Measurements from ENCODE around the gene CACNA1C.
"Not testable (repeated sequence)": the region's sequence is repeated elsewhere in the genome, so short reads cannot be mapped to it uniquely, and the experiment has no call there.

The CACNA1C gene

GRCh38 chr12:2693244-2693860 is 640.6 kb downstream of the CACNA1C start:
- DNase-seq: no peak

GRCh38 chr12:2693980-2694610 is 641.3 kb downstream of the CACNA1C start:
- no peak for DNase-seq

- no peak for DNase-seq
Observed at GRCh38 chr12:2696136-2696535, 643.3 kb downstream of the CACNA1C start.

- DNase-seq: no peak
Observed at GRCh38 chr12:2697057-2697800, 644.4 kb downstream of the CACNA1C start.

- no peak for DNase-seq
Observed at GRCh38 chr12:2698566-2698965, 645.8 kb downstream of the CACNA1C start.

- DNase-seq: no peak
Observed at GRCh38 chr12:2710701-2711100, 657.9 kb downstream of the CACNA1C start.

- DNase-seq: no peak
Observed at GRCh38 chr12:2719392-2719791, 666.6 kb downstream of the CACNA1C start.

GRCh38 chr12:2722806-2723205 is 670.0 kb downstream of the CACNA1C start:
- peak in 1 of 58 donors; percentile 12 for DNase-seq

GRCh38 chr12:2732290-2732689 is 679.5 kb downstream of the CACNA1C start:
- DNase-seq: no peak

- DNase-seq: no peak
Observed at GRCh38 chr12:2733493-2734355, 680.9 kb downstream of the CACNA1C start.

- no peak for DNase-seq
Observed at GRCh38 chr12:2735432-2735831, 682.6 kb downstream of the CACNA1C start.

GRCh38 chr12:2737656-2738241 is 685.0 kb downstream of the CACNA1C start:
- DNase-seq: no peak

GRCh38 chr12:2739069-2739468 is 686.3 kb downstream of the CACNA1C start:
- DNase-seq: no peak

- peak in 25 of 58 donors; percentile 3 to 63 (median 10) for DNase-seq
Observed at GRCh38 chr12:2739832-2740641, 687.2 kb downstream of the CACNA1C start.

GRCh38 chr12:2742037-2742436 is 689.2 kb downstream of the CACNA1C start:
- not testable (repeated sequence) for DNase-seq

GRCh38 chr12:2743478-2743877 is 690.7 kb downstream of the CACNA1C start:
- no peak for DNase-seq

- no peak for DNase-seq
Observed at GRCh38 chr12:2745655-2746054, 692.9 kb downstream of the CACNA1C start.

Measured in anterior cingulate cortex (tissue), 58 donors.